ENCODE results near the gene DCLRE1C. TPM values are rescaled to one million over a fixed set of nuclear protein-coding genes. Genes with fewer than 3 reads are reported as not detected.

Gene DCLRE1C
- polyA plus RNA-seq, 1 of the 3 experiments (the other 2 are of a cell fraction) = 2.5 TPM

- Histone ChIP-seq H3K27ac (ENCODE audit: low read depth in 2 of 2, low read length in 1 of 2) (no peak overlapping the region), H3K9me2 (no peaks in the 10 kb centered on the region), H3K36me3 (replicated peaks in 1 of 2; ENCODE audit: control insufficient read depth in 1 of 2, insufficient read depth in 2 of 2, low read length in 1 of 2) (peaks cover 11 to 20% of the 10 kb centered on the region in 2 experiments), H3F3A (replicated peaks; ENCODE audit: insufficient read depth) (no peaks in the 10 kb centered on the region), H3K9me3 (no peaks in the 10 kb centered on the region), H3K27me3 (ENCODE audit: insufficient read depth) (no peaks in the 10 kb centered on the region), H3K4me1 (ENCODE audit: control insufficient read depth in 1 of 2, insufficient read depth in 2 of 2, low read depth in 1 of 2, low read length in 1 of 2) (no peaks in the 10 kb centered on the region; a peak in 2 of 4 replicates), H3K4me2 (no peak overlapping the region), H3K9ac (no peak overlapping the region), H2AFZ (ENCODE audit: low read depth) (no peak overlapping the region), H3K4me3 (ENCODE audit: low read depth in 2 of 2, low read length in 1 of 2) (no peak overlapping the region), H3K79me2 (ENCODE audit: insufficient read depth) (no peaks in the 10 kb centered on the region), H4K20me1 (ENCODE audit: insufficient read depth) (no peaks in the 10 kb centered on the region)
- 100% methylated on average over 1 of the region's 1 CpG for WGBS (ENCODE audit: low lambda C conversion rate)
- TF ChIP-seq GATA2 (CRISPR knock-in tag; IDR thresholded peaks at IDR 0.05) (no peak), TAF1 (IDR thresholded peaks at IDR 0.05; ENCODE audit: borderline replicate concordance, low read depth, low read length) (no peak), FOSL2 (IDR thresholded peaks at IDR 0.05; ENCODE audit: borderline replicate concordance, low read depth) (no peak), TCF12 (IDR thresholded peaks at IDR 0.05) (no peak), CHD2 (IDR thresholded peaks at IDR 0.05; ENCODE audit: low read length, partially characterized antibody) (no peak), CTCF (IDR thresholded peaks at IDR 0.05) (no peak), RCOR1 (IDR thresholded peaks at IDR 0.05; ENCODE audit: low read length) (no peak), TEAD4 (IDR thresholded peaks at IDR 0.05; ENCODE audit: borderline replicate concordance, insufficient read depth) (no peak), YY1 (IDR thresholded peaks at IDR 0.05; ENCODE audit: low read depth) (no peak), ELF1 (IDR thresholded peaks at IDR 0.05) (no peak), EP300 (IDR thresholded peaks at IDR 0.05; ENCODE audit: borderline replicate concordance in 1 of 2, low read depth in 1 of 2, low read length in 1 of 2) (no peak), NRF1 (IDR thresholded peaks at IDR 0.05; ENCODE audit: low read depth, low read length) (no peak), GABPA (IDR thresholded peaks at IDR 0.05; ENCODE audit: low read depth) (no peak), MXI1 (IDR thresholded peaks at IDR 0.05; ENCODE audit: low read depth, low read length) (no peak)
- TF ChIP-seq, protein P1, sequence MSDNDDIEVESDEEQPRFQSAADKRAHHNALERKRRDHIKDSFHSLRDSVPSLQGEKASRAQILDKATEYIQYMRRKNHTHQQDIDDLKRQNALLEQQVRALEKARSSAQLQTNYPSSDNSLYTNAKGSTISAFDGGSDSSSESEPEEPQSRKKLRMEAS (IDR thresholded peaks at IDR 0.05; ENCODE audit: low read depth) = no peak
- POLR2A ChIA-PET = no interaction called here
- CTCF ChIA-PET = interaction anchor here (0.6 to 1.2 kb wide), 2 partner anchors 42 to 324 kb away, joined by 3 read pairs; no protein-coding TSS in a partner anchor
- DNase-seq = no peak
Observed at GRCh38 chr10:14860791-14861190, 93.1 kb downstream of the DCLRE1C start.

- no peaks in the 10 kb centered on the region for H3K9me2 ChIP-seq
- CTCF ChIA-PET = no interaction called here
- DNase-seq = no peak
- no peak overlapping the region for H3K4me2 ChIP-seq
- no peaks in the 10 kb centered on the region; a peak in 2 of 4 replicates for H3K4me1 ChIP-seq (ENCODE audit: control insufficient read depth in 1 of 2, insufficient read depth in 2 of 2, low read depth in 1 of 2, low read length in 1 of 2)
- TF ChIP-seq IRF3 (IDR thresholded peaks at IDR 0.05; ENCODE audit: low read depth, low read length) (no peak), EP300 (IDR thresholded peaks at IDR 0.05; ENCODE audit: borderline replicate concordance in 1 of 2, low read depth in 1 of 2, low read length in 1 of 2) (no peak), CHD2 (IDR thresholded peaks at IDR 0.05; ENCODE audit: low read length, partially characterized antibody) (no peak), FOXM1 (IDR thresholded peaks at IDR 0.05; ENCODE audit: low read depth) (no peak), TEAD4 (IDR thresholded peaks at IDR 0.05; ENCODE audit: borderline replicate concordance, insufficient read depth) (no peak), TCF12 (IDR thresholded peaks at IDR 0.05) (no peak), FOSL2 (IDR thresholded peaks at IDR 0.05; ENCODE audit: borderline replicate concordance, low read depth) (no peak), MEF2A (IDR thresholded peaks at IDR 0.05; ENCODE audit: borderline replicate concordance, low read depth) (no peak), GATA2 (CRISPR knock-in tag; IDR thresholded peaks at IDR 0.05) (no peak), NFIC (IDR thresholded peaks at IDR 0.05; ENCODE audit: borderline replicate concordance) (no peak), SIN3A (IDR thresholded peaks at IDR 0.05; ENCODE audit: borderline replicate concordance, low read depth, low read length) (no peak), MXI1 (IDR thresholded peaks at IDR 0.05; ENCODE audit: low read depth, low read length) (no peak), YY1 (IDR thresholded peaks at IDR 0.05; ENCODE audit: low read depth) (no peak)
- TF ChIP-seq, protein P2, sequence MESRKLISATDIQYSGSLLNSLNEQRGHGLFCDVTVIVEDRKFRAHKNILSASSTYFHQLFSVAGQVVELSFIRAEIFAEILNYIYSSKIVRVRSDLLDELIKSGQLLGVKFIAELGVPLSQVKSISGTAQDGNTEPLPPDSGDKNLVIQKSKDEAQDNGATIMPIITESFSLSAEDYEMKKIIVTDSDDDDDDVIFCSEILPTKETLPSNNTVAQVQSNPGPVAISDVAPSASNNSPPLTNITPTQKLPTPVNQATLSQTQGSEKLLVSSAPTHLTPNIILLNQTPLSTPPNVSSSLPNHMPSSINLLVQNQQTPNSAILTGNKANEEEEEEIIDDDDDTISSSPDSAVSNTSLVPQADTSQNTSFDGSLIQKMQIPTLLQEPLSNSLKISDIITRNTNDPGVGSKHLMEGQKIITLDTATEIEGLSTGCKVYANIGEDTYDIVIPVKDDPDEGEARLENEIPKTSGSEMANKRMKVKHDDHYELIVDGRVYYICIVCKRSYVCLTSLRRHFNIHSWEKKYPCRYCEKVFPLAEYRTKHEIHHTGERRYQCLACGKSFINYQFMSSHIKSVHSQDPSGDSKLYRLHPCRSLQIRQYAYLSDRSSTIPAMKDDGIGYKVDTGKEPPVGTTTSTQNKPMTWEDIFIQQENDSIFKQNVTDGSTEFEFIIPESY (IDR thresholded peaks at IDR 0.05; ENCODE audit: borderline replicate concordance, low read depth) = no peak
- no peak overlapping the region for H3K9ac ChIP-seq
- no peak overlapping the region for H3K27ac ChIP-seq (ENCODE audit: low read depth in 2 of 2, low read length in 1 of 2)
- peaks cover 14 to 25% of the 10 kb centered on the region in 2 experiments for H3K36me3 ChIP-seq (replicated peaks in 1 of 2; ENCODE audit: control insufficient read depth in 1 of 2, insufficient read depth in 2 of 2, low read length in 1 of 2)
- POLR2A ChIA-PET = no interaction called here
- H3F3A ChIP-seq (replicated peaks; ENCODE audit: insufficient read depth) = no peaks in the 10 kb centered on the region
- H3K79me2 ChIP-seq (ENCODE audit: insufficient read depth) = no peaks in the 10 kb centered on the region
- no peaks in the 10 kb centered on the region for H3K9me3 ChIP-seq
- H2AFZ ChIP-seq (ENCODE audit: low read depth) = no peak overlapping the region
- no peaks in the 10 kb centered on the region for H4K20me1 ChIP-seq (ENCODE audit: insufficient read depth)
- H3K4me3 ChIP-seq (ENCODE audit: low read depth in 2 of 2, low read length in 1 of 2) = no peak overlapping the region
- H3K27me3 ChIP-seq (ENCODE audit: insufficient read depth) = no peaks in the 10 kb centered on the region
Observed at GRCh38 chr10:14859775-14860174, 94.1 kb downstream of the DCLRE1C start.

Data from SK-N-SH (cell line).